DND-41 (cell line): ENCODE results near the gene PSPH.

Experiments
- EZH2 ChIP-seq: IDR thresholded peaks from 3 replicates; pipeline ENCODE4 v1.6.1; 2012; ENCODE audit warnings: borderline replicate concordance, low read depth, mild to moderate bottlenecking, moderate library complexity, low read length, inconsistent platforms; ENCODE audit not compliant: severe bottlenecking
- TF ChIP-seq, protein P1 (sequence below): IDR thresholded peaks from 2 replicates; pipeline ENCODE4 v1.5.1; 2012; ENCODE audit warnings: borderline replicate concordance, low read length, moderate library complexity, mild to moderate bottlenecking; ENCODE audit not compliant: poor library complexity, severe bottlenecking; ENCODE audit errors: extremely low read depth

- TF ChIP-seq, protein P1, sequence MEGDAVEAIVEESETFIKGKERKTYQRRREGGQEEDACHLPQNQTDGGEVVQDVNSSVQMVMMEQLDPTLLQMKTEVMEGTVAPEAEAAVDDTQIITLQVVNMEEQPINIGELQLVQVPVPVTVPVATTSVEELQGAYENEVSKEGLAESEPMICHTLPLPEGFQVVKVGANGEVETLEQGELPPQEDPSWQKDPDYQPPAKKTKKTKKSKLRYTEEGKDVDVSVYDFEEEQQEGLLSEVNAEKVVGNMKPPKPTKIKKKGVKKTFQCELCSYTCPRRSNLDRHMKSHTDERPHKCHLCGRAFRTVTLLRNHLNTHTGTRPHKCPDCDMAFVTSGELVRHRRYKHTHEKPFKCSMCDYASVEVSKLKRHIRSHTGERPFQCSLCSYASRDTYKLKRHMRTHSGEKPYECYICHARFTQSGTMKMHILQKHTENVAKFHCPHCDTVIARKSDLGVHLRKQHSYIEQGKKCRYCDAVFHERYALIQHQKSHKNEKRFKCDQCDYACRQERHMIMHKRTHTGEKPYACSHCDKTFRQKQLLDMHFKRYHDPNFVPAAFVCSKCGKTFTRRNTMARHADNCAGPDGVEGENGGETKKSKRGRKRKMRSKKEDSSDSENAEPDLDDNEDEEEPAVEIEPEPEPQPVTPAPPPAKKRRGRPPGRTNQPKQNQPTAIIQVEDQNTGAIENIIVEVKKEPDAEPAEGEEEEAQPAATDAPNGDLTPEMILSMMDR: no peak
- no peak for TF ChIP-seq EZH2
These were observed 24.7 kb downstream of the PSPH start for GRCh38 chr7:56026538-56026937.
